Kidney (tissue), 14 donors: ENCODE results near the gene CCND1. TPM values are rescaled to one million over a fixed set of nuclear protein-coding genes. Genes with fewer than 3 reads are reported as not detected.
"Not testable (repeated sequence)": the region's sequence is repeated elsewhere in the genome, so short reads cannot be mapped to it uniquely, and the experiment has no call there.

Source experiments
- DNase-seq, 5 donors: peaks; one replicate each; pipeline ENCODE4 v3.0.0-alpha.2; 2013 to 2020
- FAIRE-seq: peaks from 2 replicates; lab custom pipeline; 2012; peaks lifted over from hg19 to GRCh38; lab: Jason Lieb, UNC
- H3K27ac ChIP-seq, 2 donors: one replicate each; pipeline ENCODE4 v1.7.0; 2013; ENCODE audit warnings: low read depth in 2 of 2, low read length in 2 of 2, inconsistent platforms in 1 of 2
- H3K27me3 ChIP-seq: one replicate; pipeline ENCODE4 v1.7.1; 2013; ENCODE audit warnings: low read length, inconsistent platforms; ENCODE audit not compliant: control insufficient read depth, insufficient read depth
- H3K36me3 ChIP-seq, 3 donors: one replicate each; pipeline versions ENCODE4 v1.7.0 to v1.7.1; 2013; ENCODE audit warnings: low read length in 3 of 3, control low read depth in 1 of 3, inconsistent platforms in 1 of 3; ENCODE audit not compliant: insufficient read depth in 3 of 3, control insufficient read depth in 2 of 3
- H3K4me1 ChIP-seq, 3 donors: one replicate each; pipeline versions ENCODE4 v1.7.0 to v1.7.1; 2013; ENCODE audit warnings: low read length in 3 of 3, inconsistent platforms in 1 of 3, low read depth in 1 of 3; ENCODE audit not compliant: control insufficient read depth in 2 of 3, insufficient read depth in 2 of 3
- H3K4me3 ChIP-seq, 3 donors: one replicate each; pipeline versions ENCODE4 v1.7.0 to v1.8.1; 2013; ENCODE audit warnings: low read length in 3 of 3, control low read depth in 1 of 3, inconsistent platforms in 1 of 3
- H3K9ac ChIP-seq, 3 donors: one replicate each; pipeline versions ENCODE4 v1.7.0 to v1.7.1; 2013; ENCODE audit warnings: low read length in 3 of 3, control low read depth in 1 of 3, inconsistent platforms in 1 of 3
- H3K9me3 ChIP-seq, 3 donors: one replicate each; pipeline versions ENCODE4 v1.7.0 to v1.7.1; 2013; ENCODE audit warnings: low read length in 3 of 3, control low read depth in 1 of 3, inconsistent platforms in 1 of 3; ENCODE audit not compliant: control insufficient read depth in 2 of 3, insufficient read depth in 1 of 3
- intact Hi-C: fragments of 100-400 bp; cut with DNase I; formaldehyde crosslinking; loops from one replicate; pipeline ENCODE4 v1.11.1; 2022
- polyA plus RNA-seq: library from polyadenylated mRNA; stranded (reverse); fragments of 350-450 nt; fragmentation: Illumina TruSeq; extraction: RNeasy Lipid Tissue Mini Kit (QIAGEN cat#74804); gene quantifications from one replicate; pipeline ENCODE4 v1.2.3, GENCODE V29; 2014; ENCODE audit warnings: low read depth, low replicate concordance; ENCODE audit not compliant: insufficient read depth
- total RNA-seq: library from RNA; stranded (reverse); fragmentation: NEBNext Ultra II Directional; extraction: Animal tissue kit (Norgen Biotek cat#: 25700); gene quantifications from one replicate; pipeline ENCODE4 v1.2.1, GENCODE V29; 2021
- TF ChIP-seq, protein P1 (sequence below): IDR thresholded peaks from 3 replicates; pipeline ENCODE4 v1.5.1; 2012; ENCODE audit warnings: mild to moderate bottlenecking, moderate library complexity, borderline replicate concordance; ENCODE audit not compliant: insufficient read depth; ENCODE audit errors: extremely low read depth
- donor health status: control.
- donor health status: control.
- donor health status: control.
- donor health status: control.
- donor health status: control.
- donor health status: DM: yes; HTN: yes; CAD: no.
- donor health status: Normal renal cell carcinoma (clear cell type).

The CCND1 gene
- total and polyA plus RNA-seq, 2 donors from 2014 or later = 37.6 to 142 TPM

- no peak for DNase-seq
- no peak overlapping the region for H3K27ac ChIP-seq
Observed at GRCh38 chr11:69692422-69692821, 51.5 kb downstream of the CCND1 start.

DNA sequence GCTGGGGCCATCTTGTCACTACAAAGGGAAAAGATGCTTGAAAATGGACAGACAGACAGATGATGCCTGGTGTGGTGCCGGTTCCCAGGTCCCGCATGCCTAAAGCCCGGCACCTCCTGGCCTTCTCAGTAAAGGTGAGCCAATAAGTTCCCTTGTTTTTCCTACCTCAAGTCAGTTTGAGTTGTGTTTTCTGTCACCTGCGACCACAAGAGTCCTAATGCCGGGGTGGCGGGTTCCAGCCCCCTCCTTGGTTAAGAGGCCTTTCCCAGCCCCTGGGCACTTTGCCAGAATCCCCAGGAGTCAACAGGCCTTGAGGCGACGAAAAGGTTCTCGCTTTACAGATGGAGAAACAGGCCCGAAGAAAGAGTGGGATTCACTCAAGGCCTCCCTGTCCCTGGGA lies 53.8 kb downstream of the CCND1 start:
- H3K27me3 ChIP-seq = no peaks in the 10 kb centered on the region
- intact Hi-C loops = loop anchor here (10.0 kb wide), 1 partner anchor 500 kb away; no protein-coding TSS in a partner anchor
- no peak for FAIRE-seq

More at GRCh38 chr11:69692422-69692821, 51.5 kb downstream of the CCND1 start:
- Histone ChIP-seq H3K36me3 (no peaks in the 10 kb centered on the region), H3K4me3 (no peak overlapping the region), H3K9me3 (no peaks in the 10 kb centered on the region), H3K4me1 (no peaks in the 10 kb centered on the region), H3K9ac (no peak overlapping the region), H3K27me3 (no peaks in the 10 kb centered on the region)
- TF ChIP-seq, protein P1, sequence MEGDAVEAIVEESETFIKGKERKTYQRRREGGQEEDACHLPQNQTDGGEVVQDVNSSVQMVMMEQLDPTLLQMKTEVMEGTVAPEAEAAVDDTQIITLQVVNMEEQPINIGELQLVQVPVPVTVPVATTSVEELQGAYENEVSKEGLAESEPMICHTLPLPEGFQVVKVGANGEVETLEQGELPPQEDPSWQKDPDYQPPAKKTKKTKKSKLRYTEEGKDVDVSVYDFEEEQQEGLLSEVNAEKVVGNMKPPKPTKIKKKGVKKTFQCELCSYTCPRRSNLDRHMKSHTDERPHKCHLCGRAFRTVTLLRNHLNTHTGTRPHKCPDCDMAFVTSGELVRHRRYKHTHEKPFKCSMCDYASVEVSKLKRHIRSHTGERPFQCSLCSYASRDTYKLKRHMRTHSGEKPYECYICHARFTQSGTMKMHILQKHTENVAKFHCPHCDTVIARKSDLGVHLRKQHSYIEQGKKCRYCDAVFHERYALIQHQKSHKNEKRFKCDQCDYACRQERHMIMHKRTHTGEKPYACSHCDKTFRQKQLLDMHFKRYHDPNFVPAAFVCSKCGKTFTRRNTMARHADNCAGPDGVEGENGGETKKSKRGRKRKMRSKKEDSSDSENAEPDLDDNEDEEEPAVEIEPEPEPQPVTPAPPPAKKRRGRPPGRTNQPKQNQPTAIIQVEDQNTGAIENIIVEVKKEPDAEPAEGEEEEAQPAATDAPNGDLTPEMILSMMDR = no peak
- FAIRE-seq = no peak
- intact Hi-C loops = loop anchor here (10.0 kb wide), 1 partner anchor 502 kb away; no protein-coding TSS in a partner anchor

GRCh38 chr11:69695581-69695980 lies 54.6 kb downstream of the CCND1 start:
- H3K9ac ChIP-seq = no peak overlapping the region
- no peaks in the 10 kb centered on the region for H3K27me3 ChIP-seq
- FAIRE-seq (no peak), DNase-seq (no peak)
- no peaks in the 10 kb centered on the region for H3K36me3 ChIP-seq
- no peaks in the 10 kb centered on the region for H3K4me1 ChIP-seq
- H3K27ac ChIP-seq = no peak overlapping the region
- H3K4me3 ChIP-seq = no peak overlapping the region
- TF ChIP-seq, protein P1 = no peak
- intact Hi-C loops = loop anchor here (10.0 kb wide), 1 partner anchor 499 kb away; no protein-coding TSS in a partner anchor
- H3K9me3 ChIP-seq = no peaks in the 10 kb centered on the region

More for the DNA sequence above, 53.8 kb downstream of the CCND1 start:
- Histone ChIP-seq H3K9ac (no peak overlapping the region), H3K27ac (no peak overlapping the region), H3K36me3 (no peaks in the 10 kb centered on the region), H3K4me3 (no peak overlapping the region), H3K4me1 (no peaks in the 10 kb centered on the region), H3K9me3 (no peaks in the 10 kb centered on the region)
- no peak for DNase-seq
- TF ChIP-seq, protein P1 = no peak

GRCh38 chr11:69695995-69696394 lies 55.0 kb downstream of the CCND1 start:
- DNase-seq, H3K27me3 ChIP-seq, FAIRE-seq, H3K4me1 ChIP-seq, H3K36me3 ChIP-seq, H3K9ac ChIP-seq, H3K9me3 ChIP-seq, H3K27ac ChIP-seq, H3K4me3 ChIP-seq: not testable (repeated sequence)
- intact Hi-C loops = loop anchor here (10.0 kb wide), 1 partner anchor 499 kb away; no protein-coding TSS in a partner anchor
